Gastrocnemius medialis (tissue), 4 donors: ENCODE measurements around the gene DISP3. TPM values are rescaled to one million over a fixed set of nuclear protein-coding genes. Genes with fewer than 3 reads are reported as not detected.

Experiments used
- ATAC-seq, 2 donors: fragments of 150-250 bp; one replicate each; pipeline ENCODE4 v1.9.1; 2016
- DNase-seq, 2 donors: peaks; one replicate each; pipeline ENCODE4 v3.0.0-alpha.2; 2019
- H3K27ac ChIP-seq, 4 donors: fragments of 200-600 bp; sonication (generic); 1 replicate in 1 of 4; 2 replicates in 3 of 4; pipeline ENCODE4 v1.5.1; 2016 to 2018; ENCODE audit warnings: mild to moderate bottlenecking in 2 of 4, moderate library complexity in 1 of 4
- H3K27me3 ChIP-seq, 3 donors: fragments of 200-600 bp; sonication (generic) in 2 of 3; 1 replicate in 1 of 3; 2 replicates in 2 of 3; pipeline versions ENCODE4 v1.5.1 to v1.6.0; 2016 to 2019; ENCODE audit warnings: mild to moderate bottlenecking in 1 of 3, moderate library complexity in 1 of 3
- H3K36me3 ChIP-seq, 2 donors: fragments of 200-600 bp; sonication (generic) in 1 of 2; one replicate each; pipeline ENCODE4 v1.5.1; 2017 to 2018
- H3K4me1 ChIP-seq, 2 donors: fragments of 200-600 bp; sonication (generic) in 1 of 2; one replicate each; pipeline ENCODE4 v1.5.1; 2016 to 2017; ENCODE audit warnings: mild to moderate bottlenecking in 2 of 2
- H3K4me3 ChIP-seq, 4 donors: fragments of 200-600 bp; sonication (generic) in 3 of 4; 1 replicate in 1 of 4; 2 replicates in 3 of 4; pipeline ENCODE4 v1.5.1; 2016 to 2019; ENCODE audit warnings: mild to moderate bottlenecking in 2 of 4
- H3K9me3 ChIP-seq, 3 donors: fragments of 200-600 bp; sonication (generic) in 2 of 3; 1 replicate in 1 of 3; 2 replicates in 2 of 3; pipeline ENCODE4 v1.5.1; 2016 to 2019
- POLR2A ChIP-seq, 2 donors: fragments of 450-650 bp; IDR thresholded peaks; one replicate each; pipeline ENCODE4 v1.6.1; 2017; ENCODE audit warnings: antibody characterized with exemption in 2 of 2, mild to moderate bottlenecking in 2 of 2, moderate library complexity in 2 of 2
- in situ Hi-C, 4 donors: fragments of 200-750 bp; cut with MboI; loops; one replicate each; pipeline versions ENCODE4 v1.15.0 to v1.8.0; 2017; ENCODE audit warnings: low sequenced_read_pairs in 4 of 4
- intact Hi-C: fragments of 100-400 bp; cut with DNase I; formaldehyde crosslinking; loops from one replicate; pipeline ENCODE4 v1.15.1; 2023; ENCODE audit warnings: low total_unique reads
- total RNA-seq, 4 donors: library from RNA; depleted of rRNA; stranded (reverse); fragments of >200 nt; gene quantifications; one replicate each; pipeline versions ENCODE4 v1.1.0 to v1.2.3, GENCODE V29; 2016
- TF ChIP-seq, protein P1 (sequence below), 5 experiments: fragments of 450-650 bp in 3 of 5; fragments of 200-600 bp in 2 of 5; sonication (generic) in 2 of 5; IDR thresholded peaks in 4 of 5; conservative IDR thresholded peaks in 1 of 5; 1 replicate in 4 of 5; 2 replicates in 1 of 5; pipeline ENCODE4 v1.5.1; 2016 to 2019; ENCODE audit warnings: antibody characterized with exemption in 5 of 5, mild to moderate bottlenecking in 3 of 5, moderate library complexity in 3 of 5

DISP3 gene
- total RNA-seq, 4 donors from 2014 or later: not detected

DNA sequence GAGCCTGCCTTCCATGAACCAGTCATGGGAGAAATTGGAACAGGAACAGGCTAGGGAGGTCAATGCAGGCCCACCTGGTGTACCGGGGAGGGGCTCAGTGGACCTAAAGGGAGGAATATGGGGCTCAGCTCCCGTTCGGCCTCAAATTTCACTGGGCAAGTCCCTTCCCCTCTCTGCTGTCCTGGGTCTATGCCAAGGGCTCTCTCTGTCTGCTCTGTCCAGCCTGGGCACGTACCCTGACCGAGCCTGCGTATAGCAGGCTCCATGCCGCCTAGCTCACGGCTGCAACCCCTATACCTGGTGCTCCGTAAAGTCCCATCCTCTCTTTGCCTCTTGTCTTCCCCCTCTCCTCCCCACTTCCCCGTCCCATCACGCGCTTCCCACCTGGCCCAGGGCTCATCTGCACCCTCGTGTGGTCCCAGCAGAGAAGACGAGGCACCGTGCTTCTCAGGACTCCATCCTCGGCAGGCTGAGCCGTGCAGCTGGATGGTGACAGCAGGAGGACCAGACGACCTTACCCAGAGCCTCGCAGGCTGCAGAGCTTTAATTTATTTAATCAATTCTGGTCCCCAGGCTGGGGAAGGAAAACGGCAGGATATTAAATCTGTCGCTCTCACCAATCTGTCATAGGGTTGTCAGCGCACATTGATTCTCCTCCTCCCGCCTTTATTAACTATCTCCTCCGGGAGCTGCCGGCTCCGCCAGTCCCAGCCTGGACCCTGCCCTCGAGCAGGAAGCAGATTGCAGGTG, 25.0 kb upstream of the DISP3 start:
- intact Hi-C loops: no loop called here
- DNase-seq (no peak), ATAC-seq (no peak)
- peaks cover 21 to 54% (median 41%) of the 10 kb centered on the region in 3 donors for H3K27me3 ChIP-seq
- in situ Hi-C loops: no loop called here
- no peak overlapping the region for H3K27ac ChIP-seq
- no peaks in the 10 kb centered on the region for H3K4me1 ChIP-seq
- H3K9me3 ChIP-seq: no peaks in the 10 kb centered on the region
- no peaks in the 10 kb centered on the region for H3K36me3 ChIP-seq
- H3K4me3 ChIP-seq: no peak overlapping the region
- no peak for TF ChIP-seq POLR2A (IDR thresholded peaks at IDR 0.05)
- TF ChIP-seq, protein P1, sequence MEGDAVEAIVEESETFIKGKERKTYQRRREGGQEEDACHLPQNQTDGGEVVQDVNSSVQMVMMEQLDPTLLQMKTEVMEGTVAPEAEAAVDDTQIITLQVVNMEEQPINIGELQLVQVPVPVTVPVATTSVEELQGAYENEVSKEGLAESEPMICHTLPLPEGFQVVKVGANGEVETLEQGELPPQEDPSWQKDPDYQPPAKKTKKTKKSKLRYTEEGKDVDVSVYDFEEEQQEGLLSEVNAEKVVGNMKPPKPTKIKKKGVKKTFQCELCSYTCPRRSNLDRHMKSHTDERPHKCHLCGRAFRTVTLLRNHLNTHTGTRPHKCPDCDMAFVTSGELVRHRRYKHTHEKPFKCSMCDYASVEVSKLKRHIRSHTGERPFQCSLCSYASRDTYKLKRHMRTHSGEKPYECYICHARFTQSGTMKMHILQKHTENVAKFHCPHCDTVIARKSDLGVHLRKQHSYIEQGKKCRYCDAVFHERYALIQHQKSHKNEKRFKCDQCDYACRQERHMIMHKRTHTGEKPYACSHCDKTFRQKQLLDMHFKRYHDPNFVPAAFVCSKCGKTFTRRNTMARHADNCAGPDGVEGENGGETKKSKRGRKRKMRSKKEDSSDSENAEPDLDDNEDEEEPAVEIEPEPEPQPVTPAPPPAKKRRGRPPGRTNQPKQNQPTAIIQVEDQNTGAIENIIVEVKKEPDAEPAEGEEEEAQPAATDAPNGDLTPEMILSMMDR (IDR thresholded peaks at IDR 0.05 in 4 of 5, conservative IDR thresholded peaks at IDR 0.05 in 1 of 5): no peak

DNA sequence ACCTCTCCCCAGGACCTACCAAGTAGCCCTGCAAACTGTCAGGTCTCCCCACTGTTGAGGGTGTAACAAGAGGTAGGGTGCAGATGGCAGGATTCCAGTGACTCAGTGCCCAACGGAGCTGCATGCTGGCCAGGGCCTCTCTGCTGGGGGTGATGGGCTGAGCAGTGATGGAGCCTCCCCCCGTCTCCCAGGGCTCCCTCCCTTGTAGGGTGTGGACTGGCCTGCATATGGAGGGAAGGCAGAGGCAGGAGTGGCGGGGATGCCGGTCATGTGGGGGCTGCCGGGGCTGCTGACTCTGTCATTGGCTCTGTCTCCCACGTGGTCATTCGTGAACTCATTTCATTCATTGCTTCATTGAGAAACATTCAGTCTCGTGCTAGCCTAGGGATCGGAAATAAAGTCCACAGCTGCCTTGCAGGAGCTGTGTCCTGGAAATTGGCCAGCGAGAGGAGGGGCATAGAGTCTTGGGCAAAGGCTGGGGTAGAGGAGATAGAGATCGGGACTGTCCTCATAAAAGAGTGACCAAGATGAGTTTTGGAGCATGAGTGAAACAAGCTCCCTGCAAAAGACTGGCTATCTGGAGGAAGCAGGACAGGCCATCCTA, 22.9 kb upstream of the DISP3 start:
- Histone ChIP-seq H3K9me3 (no peaks in the 10 kb centered on the region), H3K4me3 (no peak overlapping the region), H3K4me1 (no peaks in the 10 kb centered on the region), H3K27me3 (peaks cover 29 to 63% (median 41%) of the 10 kb centered on the region in 3 donors), H3K27ac (no peak overlapping the region), H3K36me3 (no peaks in the 10 kb centered on the region)
- ATAC-seq (no peak), DNase-seq (no peak)
- no peak for TF ChIP-seq POLR2A (IDR thresholded peaks at IDR 0.05)
- TF ChIP-seq, protein P1 (IDR thresholded peaks at IDR 0.05 in 4 of 5, conservative IDR thresholded peaks at IDR 0.05 in 1 of 5): no peak
- intact Hi-C loops (no loop called here), in situ Hi-C loops (no loop called here)

DNA sequence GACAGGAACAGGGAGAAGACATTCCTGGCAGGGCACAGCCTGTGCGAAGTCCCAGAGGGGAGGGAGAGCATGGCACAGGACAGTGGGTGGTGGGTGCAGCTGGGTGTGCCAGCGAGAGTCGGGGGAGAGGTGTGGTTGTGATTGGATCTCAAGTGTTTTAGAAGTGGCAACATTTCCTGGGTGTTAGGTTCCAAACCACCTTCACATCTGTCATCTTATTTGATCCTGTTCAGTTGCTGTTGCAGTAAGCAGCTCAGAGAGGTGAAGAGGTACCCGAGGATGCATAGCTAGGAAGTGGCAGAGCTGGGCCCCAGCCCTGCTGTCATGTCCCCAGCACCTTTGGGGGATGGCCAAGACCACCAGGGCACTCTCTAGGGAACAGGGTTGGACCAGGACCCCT, 22.0 kb upstream of the DISP3 start:
- no peak overlapping the region for H3K27ac ChIP-seq
- no peaks in the 10 kb centered on the region for H3K36me3 ChIP-seq
- H3K9me3 ChIP-seq: no peaks in the 10 kb centered on the region
- peaks cover 35 to 64% (median 47%) of the 10 kb centered on the region in 3 donors for H3K27me3 ChIP-seq
- intact Hi-C loops: no loop called here
- TF ChIP-seq, protein P1 (IDR thresholded peaks at IDR 0.05 in 4 of 5, conservative IDR thresholded peaks at IDR 0.05 in 1 of 5): no peak
- TF ChIP-seq POLR2A (IDR thresholded peaks at IDR 0.05): no peak
- no peaks in the 10 kb centered on the region for H3K4me1 ChIP-seq
- ATAC-seq: no peak
- in situ Hi-C loops: no loop called here
- no peak overlapping the region for H3K4me3 ChIP-seq
- DNase-seq: no peak

DNA sequence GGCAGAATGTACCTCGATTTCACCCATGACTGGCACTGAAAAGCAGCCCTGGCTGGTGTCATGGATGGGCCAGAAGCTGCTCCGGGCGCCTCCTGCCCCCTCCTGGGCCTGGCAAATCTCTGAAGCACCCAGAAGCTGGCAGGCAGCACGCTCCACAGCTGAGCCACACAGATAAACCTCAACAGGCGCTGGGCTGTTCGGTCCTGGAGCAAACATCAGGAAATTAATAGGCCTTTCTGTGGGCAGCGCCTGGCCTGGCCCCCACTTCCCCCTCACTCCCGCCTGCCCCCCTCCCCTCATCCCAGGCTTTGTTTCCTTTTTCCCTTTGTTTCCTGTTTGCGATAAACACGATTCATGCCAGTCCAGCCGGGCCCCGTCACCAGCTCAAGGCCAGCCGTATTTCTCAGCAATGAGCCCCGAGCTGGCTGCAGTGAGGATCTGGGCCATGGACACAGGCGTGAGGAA, 20.1 kb upstream of the DISP3 start:
- in situ Hi-C loops: no loop called here
- intact Hi-C loops: no loop called here
- Histone ChIP-seq H3K4me3 (no peak overlapping the region), H3K36me3 (no peaks in the 10 kb centered on the region), H3K27me3 (peaks cover 38 to 62% (median 45%) of the 10 kb centered on the region in 3 donors), H3K4me1 (no peaks in the 10 kb centered on the region), H3K9me3 (no peaks in the 10 kb centered on the region), H3K27ac (no peak overlapping the region)
- ATAC-seq (no peak), DNase-seq (no peak)
- TF ChIP-seq, protein P1 (IDR thresholded peaks at IDR 0.05 in 4 of 5, conservative IDR thresholded peaks at IDR 0.05 in 1 of 5): no peak
- TF ChIP-seq POLR2A (IDR thresholded peaks at IDR 0.05): no peak
